Bronchus fibroblast of lung (primary cell): ENCODE data around the gene KIAA0319L. TPM values are rescaled to one million over a fixed set of nuclear protein-coding genes. Genes with fewer than 3 reads are reported as not detected.

ENCODE experiments used
- total RNA-seq: library from RNA; depleted of rRNA; stranded (reverse); fragments of >200 nt; gene quantifications from 2 replicates; pipeline ENCODE4 v1.2.3, GENCODE V29; 2015

Gene KIAA0319L
- 27.7 and 28.2 TPM in 2 replicates for total RNA-seq

DNA sequence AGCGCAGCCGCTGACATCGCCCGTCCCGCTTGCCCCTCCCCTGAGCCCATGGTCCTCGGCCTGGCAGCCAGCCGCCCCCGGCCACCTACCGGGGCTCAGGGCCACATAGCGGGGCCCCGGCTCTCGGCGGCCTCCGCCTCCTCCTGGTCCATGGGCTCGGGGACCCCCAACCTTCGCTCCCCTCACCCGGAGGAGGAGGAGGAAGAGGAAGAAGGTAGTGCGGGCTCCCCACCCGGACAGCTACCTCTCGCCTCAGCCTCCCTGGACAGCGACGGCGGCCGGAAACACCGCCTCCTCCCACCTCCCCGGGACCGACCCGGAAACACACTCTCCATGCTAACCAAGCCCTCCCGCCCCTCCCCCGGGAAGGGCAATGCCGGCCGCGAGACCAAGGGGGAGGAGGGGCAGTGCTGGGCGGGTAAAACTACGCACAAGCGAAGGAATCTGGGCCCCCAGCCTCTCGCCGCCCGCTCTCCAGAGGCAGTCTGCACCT is at the start of gene KIAA0319L:
Gene KIAA0319L (minus strand): TSS at position 286 of the 493 bp plus-strand sequence. CDS start 2,912 bp downstream, outside the sequence.

DNA sequence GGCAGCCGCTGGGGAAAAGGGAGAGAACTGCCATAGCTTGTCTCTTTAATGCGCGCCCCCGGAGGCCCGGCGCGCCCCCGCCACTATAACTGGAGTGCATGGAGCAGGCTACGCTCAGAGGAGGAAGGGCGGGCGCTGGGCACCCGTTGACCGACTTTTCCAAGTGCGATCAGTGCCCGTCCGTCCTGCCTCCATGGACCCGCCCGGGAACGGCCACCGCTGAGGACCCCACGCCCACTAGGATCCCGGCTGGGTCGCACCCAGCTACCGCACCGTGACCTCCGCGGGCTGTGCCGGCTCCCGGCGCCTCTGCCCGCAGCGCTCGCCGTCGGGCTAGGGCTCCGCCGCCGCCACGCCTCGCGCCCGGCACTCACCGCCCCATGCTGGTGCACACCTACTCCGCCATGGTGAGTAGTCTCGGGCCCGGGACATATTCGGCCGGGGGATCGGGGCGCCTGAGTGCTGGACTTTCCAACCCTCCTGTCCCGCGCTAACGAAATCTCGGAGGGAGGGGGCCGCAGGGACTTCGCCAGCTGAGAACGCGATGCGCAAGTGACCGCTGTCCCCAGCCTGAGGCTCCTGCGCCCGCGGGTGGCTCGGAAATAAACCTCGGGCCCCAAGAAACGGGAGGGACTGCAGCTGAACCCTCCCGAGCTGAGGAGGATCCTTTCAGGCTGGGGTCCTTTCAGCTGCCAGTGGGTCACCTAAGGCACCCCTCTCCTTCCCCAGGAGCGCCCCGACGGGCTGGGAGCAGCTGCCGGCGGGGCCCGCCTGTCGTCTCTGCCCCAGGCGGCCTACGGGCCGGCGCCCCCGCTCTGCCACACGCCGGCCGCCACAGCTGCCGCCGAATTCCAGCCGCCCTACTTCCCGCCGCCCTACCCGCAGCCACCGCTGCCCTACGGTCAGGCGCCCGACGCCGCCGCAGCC is 16.3 kb upstream of the KIAA0319L start, which contains the start of gene TFAP2E:
Gene TFAP2E (plus strand): TSS at position 117 of the 927 bp plus-strand sequence. CDS start 264 bp downstream, at position 381.

GRCh38 chr1:35557611-35558373 is 589 bp upstream of the KIAA0319L start, which contains the start of gene NCDN:
TSS of gene NCDN (plus strand) at chr1:35557799. CDS start at chr1:35558191, 392 bp downstream.

Other genes starting within 250 kb of the KIAA0319L start
- 22.5 and 23.6 TPM in 2 replicates for gene NCDN, start 396 bp upstream of the KIAA0319L start, total RNA-seq
- under 0.01 TPM in 1 of 2 replicates, not detected in the other for gene TFAP2E, start 15.9 kb upstream of the KIAA0319L start, total RNA-seq
- 76.1 and 77.3 TPM in 2 replicates for gene PSMB2, start 84.1 kb upstream of the KIAA0319L start, total RNA-seq
- gene C1orf216, start 161.5 kb upstream of the KIAA0319L start, total RNA-seq, result 9.7 and 9.9 TPM in 2 replicates
- 14.4 and 20.5 TPM in 2 replicates for gene CLSPN, start 212.6 kb upstream of the KIAA0319L start, total RNA-seq